Measurements from ENCODE around the gene NBEAL2. TPM values are rescaled to one million over a fixed set of nuclear protein-coding genes. Genes with fewer than 3 reads are reported as not detected.

The NBEAL2 gene
- polyA plus RNA-seq, 1 donor from 2014 or later, result 3.3 TPM

DNA sequence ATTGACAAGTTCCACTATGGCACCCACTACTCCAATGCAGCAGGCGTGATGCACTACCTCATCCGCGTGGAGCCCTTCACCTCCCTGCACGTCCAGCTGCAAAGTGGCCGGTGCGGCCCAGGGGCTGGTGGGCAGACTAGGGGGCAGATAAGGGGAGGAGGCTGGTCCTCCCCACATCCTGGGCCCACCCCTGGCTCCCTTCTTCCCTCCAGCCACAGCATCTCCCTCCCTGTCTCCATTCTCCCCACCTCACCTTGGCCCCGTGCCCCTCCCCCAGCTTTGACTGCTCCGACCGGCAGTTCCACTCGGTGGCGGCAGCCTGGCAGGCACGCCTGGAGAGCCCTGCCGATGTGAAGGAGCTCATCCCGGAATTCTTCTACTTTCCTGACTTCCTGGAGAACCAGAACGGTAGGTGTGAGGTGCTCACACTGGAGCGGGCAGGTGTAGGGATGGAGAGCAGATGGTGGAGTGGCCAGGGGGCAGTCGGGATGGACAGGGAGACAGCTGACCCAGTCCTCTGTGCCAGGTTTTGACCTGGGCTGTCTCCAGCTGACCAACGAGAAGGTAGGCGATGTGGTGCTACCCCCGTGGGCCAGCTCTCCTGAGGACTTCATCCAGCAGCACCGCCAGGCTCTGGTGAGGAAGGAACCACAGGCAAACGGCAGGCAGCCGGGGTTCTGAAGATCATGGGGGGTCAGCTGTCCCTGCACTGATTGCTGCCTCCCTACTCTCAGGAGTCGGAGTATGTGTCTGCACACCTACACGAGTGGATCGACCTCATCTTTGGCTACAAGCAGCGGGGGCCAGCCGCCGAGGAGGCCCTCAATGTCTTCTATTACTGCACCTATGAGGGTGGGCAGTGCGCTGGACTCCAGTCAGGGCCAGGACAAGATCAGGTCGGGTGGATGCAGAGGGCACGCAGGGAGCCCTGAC is 26.0 kb downstream of the NBEAL2 start:
- no peaks in the 10 kb centered on the region for H3K9me3 ChIP-seq (ENCODE audit: low read length)
- H4K20me1 ChIP-seq (ENCODE audit: insufficient read depth), result no peaks in the 10 kb centered on the region
- no peak overlapping the region for H3K4me2 ChIP-seq (ENCODE audit: low read length)
- H2AFZ ChIP-seq (ENCODE audit: low read depth, low read length), result no peak overlapping the region
- no peaks in the 10 kb centered on the region for H3K36me3 ChIP-seq (ENCODE audit: insufficient read depth, low read length)
- H3K79me2 ChIP-seq (replicated peaks; ENCODE audit: insufficient read depth, low read length), result no peaks in the 10 kb centered on the region
- H3K9me2 ChIP-seq (ENCODE audit: insufficient read depth, low read length), result no peaks in the 10 kb centered on the region
- no peak overlapping the region for H3K27ac ChIP-seq (ENCODE audit: low read length)
- H3F3A ChIP-seq (ENCODE audit: insufficient read depth, low read length, poor library complexity, severe bottlenecking), result no peaks in the 10 kb centered on the region
- H3K9ac ChIP-seq (ENCODE audit: low read length), result no peak overlapping the region
- H3K4me3 ChIP-seq (ENCODE audit: low read length), result no peak overlapping the region
- H3K27me3 ChIP-seq (ENCODE audit: insufficient read depth, low read depth, low read length), result no peaks in the 10 kb centered on the region
- TF ChIP-seq EZH2 (IDR thresholded peaks at IDR 0.05; ENCODE audit: borderline replicate concordance, insufficient read depth, low read length, poor library complexity, severe bottlenecking), result no peak
- no peak for TF ChIP-seq RAD21 (conservative IDR thresholded peaks at IDR 0.05)
- no peak for TF ChIP-seq SMC3 (conservative IDR thresholded peaks at IDR 0.05; ENCODE audit: poor library complexity)
- TF ChIP-seq POLR2AphosphoS5 (IDR thresholded peaks at IDR 0.05), result no peak
- TF ChIP-seq, protein P1, sequence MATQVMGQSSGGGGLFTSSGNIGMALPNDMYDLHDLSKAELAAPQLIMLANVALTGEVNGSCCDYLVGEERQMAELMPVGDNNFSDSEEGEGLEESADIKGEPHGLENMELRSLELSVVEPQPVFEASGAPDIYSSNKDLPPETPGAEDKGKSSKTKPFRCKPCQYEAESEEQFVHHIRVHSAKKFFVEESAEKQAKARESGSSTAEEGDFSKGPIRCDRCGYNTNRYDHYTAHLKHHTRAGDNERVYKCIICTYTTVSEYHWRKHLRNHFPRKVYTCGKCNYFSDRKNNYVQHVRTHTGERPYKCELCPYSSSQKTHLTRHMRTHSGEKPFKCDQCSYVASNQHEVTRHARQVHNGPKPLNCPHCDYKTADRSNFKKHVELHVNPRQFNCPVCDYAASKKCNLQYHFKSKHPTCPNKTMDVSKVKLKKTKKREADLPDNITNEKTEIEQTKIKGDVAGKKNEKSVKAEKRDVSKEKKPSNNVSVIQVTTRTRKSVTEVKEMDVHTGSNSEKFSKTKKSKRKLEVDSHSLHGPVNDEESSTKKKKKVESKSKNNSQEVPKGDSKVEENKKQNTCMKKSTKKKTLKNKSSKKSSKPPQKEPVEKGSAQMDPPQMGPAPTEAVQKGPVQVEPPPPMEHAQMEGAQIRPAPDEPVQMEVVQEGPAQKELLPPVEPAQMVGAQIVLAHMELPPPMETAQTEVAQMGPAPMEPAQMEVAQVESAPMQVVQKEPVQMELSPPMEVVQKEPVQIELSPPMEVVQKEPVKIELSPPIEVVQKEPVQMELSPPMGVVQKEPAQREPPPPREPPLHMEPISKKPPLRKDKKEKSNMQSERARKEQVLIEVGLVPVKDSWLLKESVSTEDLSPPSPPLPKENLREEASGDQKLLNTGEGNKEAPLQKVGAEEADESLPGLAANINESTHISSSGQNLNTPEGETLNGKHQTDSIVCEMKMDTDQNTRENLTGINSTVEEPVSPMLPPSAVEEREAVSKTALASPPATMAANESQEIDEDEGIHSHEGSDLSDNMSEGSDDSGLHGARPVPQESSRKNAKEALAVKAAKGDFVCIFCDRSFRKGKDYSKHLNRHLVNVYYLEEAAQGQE (IDR thresholded peaks at IDR 0.05; ENCODE audit: borderline replicate concordance), result no peak
- TF ChIP-seq EP300 (conservative IDR thresholded peaks at IDR 0.05; ENCODE audit: poor library complexity, severe bottlenecking), result no peak
- TF ChIP-seq MXI1 (conservative IDR thresholded peaks at IDR 0.05; ENCODE audit: poor library complexity, severe bottlenecking), result no peak
- TF ChIP-seq CTCF (IDR thresholded peaks at IDR 0.05; ENCODE audit: poor library complexity, severe bottlenecking), result no peak
- no peak for TF ChIP-seq TAF1 (IDR thresholded peaks at IDR 0.05; ENCODE audit: low read depth)

DNA sequence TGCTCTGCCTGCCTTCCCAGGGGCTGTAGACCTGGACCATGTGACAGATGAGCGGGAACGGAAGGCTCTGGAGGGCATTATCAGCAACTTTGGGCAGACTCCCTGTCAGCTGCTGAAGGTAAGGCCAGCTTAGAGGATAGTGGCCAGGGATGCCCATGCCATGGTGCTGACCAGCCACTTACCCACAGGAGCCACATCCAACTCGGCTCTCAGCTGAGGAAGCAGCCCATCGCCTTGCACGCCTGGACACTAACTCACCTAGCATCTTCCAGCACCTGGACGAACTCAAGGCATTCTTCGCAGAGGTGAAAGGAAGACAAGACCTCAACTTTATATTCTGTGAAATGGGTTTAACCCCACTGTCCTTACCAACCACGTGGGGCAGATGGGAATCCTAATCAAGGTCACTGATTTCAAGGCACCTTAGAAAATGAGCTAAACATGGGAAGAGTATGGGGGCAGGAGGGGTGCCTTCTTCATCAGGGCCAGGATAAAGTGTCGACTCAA is 26.7 kb downstream of the NBEAL2 start:
- TF ChIP-seq POLR2AphosphoS5 (IDR thresholded peaks at IDR 0.05) (no peak), SMC3 (conservative IDR thresholded peaks at IDR 0.05; ENCODE audit: poor library complexity) (no peak), TAF1 (IDR thresholded peaks at IDR 0.05; ENCODE audit: low read depth) (no peak), EP300 (conservative IDR thresholded peaks at IDR 0.05; ENCODE audit: poor library complexity, severe bottlenecking) (no peak), MXI1 (conservative IDR thresholded peaks at IDR 0.05; ENCODE audit: poor library complexity, severe bottlenecking) (no peak)
- TF ChIP-seq, protein P1 (IDR thresholded peaks at IDR 0.05; ENCODE audit: borderline replicate concordance), result no peak
- H4K20me1 ChIP-seq (ENCODE audit: insufficient read depth), result no peaks in the 10 kb centered on the region

More for the DNA sequence above, 26.7 kb downstream of the NBEAL2 start:
- Histone ChIP-seq H3K9ac (ENCODE audit: low read length) (no peak overlapping the region), H3K4me2 (ENCODE audit: low read length) (no peak overlapping the region), H3K9me2 (ENCODE audit: insufficient read depth, low read length) (no peaks in the 10 kb centered on the region), H3K4me3 (ENCODE audit: low read length) (no peak overlapping the region), H3K27me3 (ENCODE audit: insufficient read depth, low read depth, low read length) (no peaks in the 10 kb centered on the region), H2AFZ (ENCODE audit: low read depth, low read length) (no peak overlapping the region), H3K36me3 (ENCODE audit: insufficient read depth, low read length) (no peaks in the 10 kb centered on the region), H3K9me3 (ENCODE audit: low read length) (no peaks in the 10 kb centered on the region), H3F3A (ENCODE audit: insufficient read depth, low read length, poor library complexity, severe bottlenecking) (no peaks in the 10 kb centered on the region), H3K79me2 (replicated peaks; ENCODE audit: insufficient read depth, low read length) (no peaks in the 10 kb centered on the region), H3K27ac (ENCODE audit: low read length) (no peak overlapping the region)

Measured in neural cell (in vitro differentiated cells).